Body of pancreas (tissue), 4 donors: ENCODE data around the gene MYO18B. TPM values are rescaled to one million over a fixed set of nuclear protein-coding genes. Genes with fewer than 3 reads are reported as not detected.

Source experiments
- ATAC-seq: fragments of 150-250 bp; one replicate; pipeline ENCODE4 v1.9.1; 2016
- DNase-seq, 4 donors: peaks; one replicate each; pipeline ENCODE4 v3.0.0-alpha.2; 2019
- H3K27ac ChIP-seq, 4 donors: fragments of 200-600 bp; sonication (generic); 1 replicate in 3 of 4; 2 replicates in 1 of 4; pipeline versions ENCODE4 v1.5.1 to v1.6.1; 2016 to 2019; ENCODE audit warnings: mild to moderate bottlenecking in 1 of 4, mixed read lengths in 1 of 4, moderate library complexity in 1 of 4
- H3K27me3 ChIP-seq, 2 donors: fragments of 200-600 bp; sonication (generic); one replicate each; pipeline ENCODE4 v1.6.0; 2016; ENCODE audit warnings: mild to moderate bottlenecking in 1 of 2
- H3K36me3 ChIP-seq, 2 donors: fragments of 200-600 bp; sonication (generic); replicated peaks in 1 of 2; 2 replicates each; pipeline ENCODE4 v1.5.1; 2016; ENCODE audit warnings: low read depth in 2 of 2; ENCODE audit not compliant: insufficient read depth in 1 of 2
- H3K4me1 ChIP-seq: fragments of 200-600 bp; sonication (generic); one replicate; pipeline ENCODE4 v1.6.0; 2016
- H3K4me3 ChIP-seq, 2 donors: fragments of 200-600 bp; sonication (generic); 1 replicate in 1 of 2; 2 replicates in 1 of 2; pipeline ENCODE4 v1.5.1; 2016 to 2019
- H3K9me3 ChIP-seq, 3 donors: fragments of 200-600 bp; sonication (generic); 1 replicate in 2 of 3; 2 replicates in 1 of 3; pipeline ENCODE4 v1.5.1; 2016
- POLR2A ChIP-seq, 3 donors: fragments of 450-650 bp; IDR thresholded peaks; one replicate each; pipeline ENCODE4 v1.6.1; 2016; ENCODE audit warnings: antibody characterized with exemption in 3 of 3, mild to moderate bottlenecking in 2 of 3
- WGBS, 2 donors: methylation state at CpG; one replicate each; pipeline ENCODE4 v1.1.5; 2017; 5-methylcytosine and 5-hydroxymethylcytosine counted together
- intact Hi-C: fragments of 100-400 bp; cut with DNase I; formaldehyde crosslinking; loops from one replicate; pipeline ENCODE4 v1.15.1; 2023
- total RNA-seq, 2 donors: library from RNA; depleted of rRNA; stranded (reverse); fragments of >200 nt; gene quantifications; one replicate each; pipeline ENCODE4 v1.1.0, GENCODE V29; 2016
- TF ChIP-seq, protein P1 (sequence below), 7 experiments: fragments of 450-650 bp in 4 of 7; fragments of 200-600 bp in 3 of 7; sonication (generic) in 3 of 7; IDR thresholded peaks; one replicate each; pipeline ENCODE4 v1.5.1; 2016 to 2019; ENCODE audit warnings: antibody characterized with exemption in 7 of 7

MYO18B gene
- total RNA-seq, 2 donors from 2014 or later, result 1.3 TPM; not detected in 1

- ATAC-seq, result no peak
- no peak for TF ChIP-seq POLR2A (IDR thresholded peaks at IDR 0.05)
- TF ChIP-seq, protein P1, sequence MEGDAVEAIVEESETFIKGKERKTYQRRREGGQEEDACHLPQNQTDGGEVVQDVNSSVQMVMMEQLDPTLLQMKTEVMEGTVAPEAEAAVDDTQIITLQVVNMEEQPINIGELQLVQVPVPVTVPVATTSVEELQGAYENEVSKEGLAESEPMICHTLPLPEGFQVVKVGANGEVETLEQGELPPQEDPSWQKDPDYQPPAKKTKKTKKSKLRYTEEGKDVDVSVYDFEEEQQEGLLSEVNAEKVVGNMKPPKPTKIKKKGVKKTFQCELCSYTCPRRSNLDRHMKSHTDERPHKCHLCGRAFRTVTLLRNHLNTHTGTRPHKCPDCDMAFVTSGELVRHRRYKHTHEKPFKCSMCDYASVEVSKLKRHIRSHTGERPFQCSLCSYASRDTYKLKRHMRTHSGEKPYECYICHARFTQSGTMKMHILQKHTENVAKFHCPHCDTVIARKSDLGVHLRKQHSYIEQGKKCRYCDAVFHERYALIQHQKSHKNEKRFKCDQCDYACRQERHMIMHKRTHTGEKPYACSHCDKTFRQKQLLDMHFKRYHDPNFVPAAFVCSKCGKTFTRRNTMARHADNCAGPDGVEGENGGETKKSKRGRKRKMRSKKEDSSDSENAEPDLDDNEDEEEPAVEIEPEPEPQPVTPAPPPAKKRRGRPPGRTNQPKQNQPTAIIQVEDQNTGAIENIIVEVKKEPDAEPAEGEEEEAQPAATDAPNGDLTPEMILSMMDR (IDR thresholded peaks at IDR 0.05), result no peak
- Histone ChIP-seq H3K4me3 (no peak overlapping the region), H3K4me1 (no peaks in the 10 kb centered on the region), H3K36me3 (no peaks in the 10 kb centered on the region), H3K27ac (no peak overlapping the region), H3K27me3 (no peaks in the 10 kb centered on the region), H3K9me3 (no peaks in the 10 kb centered on the region)
- DNase-seq, result no peak
- intact Hi-C loops, result no loop called here
- 76 to 78% methylated on average over 6 of the region's 6 CpGs for WGBS, 2 donors
Observed at GRCh38 chr22:25714739-25715138, 27.2 kb upstream of the MYO18B start.

DNA sequence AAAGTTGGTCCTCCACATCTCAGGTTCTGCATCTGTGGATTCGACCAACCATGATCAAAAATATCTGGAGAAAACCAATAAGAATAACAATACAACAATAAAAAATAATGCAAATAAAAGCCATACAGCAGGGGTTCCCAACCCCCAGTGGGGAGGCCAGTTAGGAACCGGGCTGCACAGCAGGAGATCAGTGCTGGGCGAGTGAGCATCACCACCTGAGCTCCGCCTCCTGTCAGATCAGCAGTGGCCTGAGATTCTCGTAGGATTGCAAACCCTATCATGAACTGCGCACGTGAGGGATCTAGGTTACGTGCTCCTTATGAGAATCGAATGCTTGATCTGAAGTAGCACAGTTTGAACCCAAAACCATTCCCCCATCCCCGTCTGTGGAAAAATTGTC is 25.4 kb upstream of the MYO18B start:
- Histone ChIP-seq H3K27me3 (no peaks in the 10 kb centered on the region), H3K9me3 (no peaks in the 10 kb centered on the region), H3K4me3 (no peak overlapping the region), H3K4me1 (no peaks in the 10 kb centered on the region), H3K36me3 (peaks cover 0 to 2% of the 10 kb centered on the region in 2 donors), H3K27ac (no peak overlapping the region)
- no peak for ATAC-seq
- intact Hi-C loops, result no loop called here
- no peak for DNase-seq
- WGBS, 2 donors, result 84 to 86% methylated on average over 10 of the region's 10 CpGs
- TF ChIP-seq, protein P1 (IDR thresholded peaks at IDR 0.05), result no peak

- 88 to 90% methylated on average over 10 of the region's 10 CpGs for WGBS, 2 donors
- no peak for ATAC-seq
- Histone ChIP-seq H3K4me1 (no peaks in the 10 kb centered on the region), H3K36me3 (peaks cover 0 to 3% of the 10 kb centered on the region in 2 donors), H3K4me3 (no peak overlapping the region), H3K9me3 (no peaks in the 10 kb centered on the region), H3K27ac (no peak overlapping the region), H3K27me3 (no peaks in the 10 kb centered on the region)
- no peak for TF ChIP-seq POLR2A (IDR thresholded peaks at IDR 0.05)
- TF ChIP-seq, protein P1 (IDR thresholded peaks at IDR 0.05), result no peak
- intact Hi-C loops, result no loop called here
- no peak for DNase-seq
Observed at GRCh38 chr22:25718135-25718840, 23.7 kb upstream of the MYO18B start.

DNA sequence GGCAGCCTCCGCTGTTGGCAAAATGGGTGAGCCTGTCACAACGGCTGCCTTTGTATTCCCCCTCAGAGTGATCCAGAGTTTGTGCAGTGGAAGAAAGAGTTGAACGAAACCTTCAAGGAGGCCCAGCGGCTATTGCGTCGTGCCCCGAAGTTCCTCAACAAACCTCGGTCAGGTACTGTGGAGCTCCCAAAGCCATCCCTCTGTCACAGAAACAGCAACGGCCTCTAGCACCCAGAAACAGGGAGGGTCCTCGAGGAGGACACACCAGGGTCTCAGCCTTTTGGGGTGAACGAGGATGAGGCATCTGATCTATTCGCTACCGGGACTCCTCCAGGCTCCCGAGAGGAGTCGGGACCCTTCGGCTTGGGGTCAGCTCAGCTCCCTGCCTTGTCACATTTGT is 19.8 kb upstream of the MYO18B start:
- Histone ChIP-seq H3K36me3 (peaks cover 0 to 3% of the 10 kb centered on the region in 2 donors), H3K27me3 (no peaks in the 10 kb centered on the region), H3K27ac (no peak overlapping the region), H3K9me3 (no peaks in the 10 kb centered on the region), H3K4me1 (no peaks in the 10 kb centered on the region), H3K4me3 (no peak overlapping the region)
- TF ChIP-seq POLR2A (IDR thresholded peaks at IDR 0.05), result no peak
- DNase-seq (no peak), ATAC-seq (no peak)
- intact Hi-C loops, result no loop called here
- 87 to 93% methylated on average over 15 of the region's 16 CpGs for WGBS, 2 donors

GRCh38 chr22:25722626-25723025 is 19.4 kb upstream of the MYO18B start:
- DNase-seq, result no peak
- 87 to 88% methylated on average over 3 of the region's 3 CpGs for WGBS, 2 donors
- no peak for ATAC-seq
- H3K9me3 ChIP-seq, result no peaks in the 10 kb centered on the region
- intact Hi-C loops, result no loop called here
- H3K36me3 ChIP-seq, result peaks cover 0 to 3% of the 10 kb centered on the region in 2 donors
- no peaks in the 10 kb centered on the region for H3K27me3 ChIP-seq
- no peaks in the 10 kb centered on the region for H3K4me1 ChIP-seq
- H3K27ac ChIP-seq, result no peak overlapping the region
- TF ChIP-seq, protein P1 (IDR thresholded peaks at IDR 0.05), result no peak
- TF ChIP-seq POLR2A (IDR thresholded peaks at IDR 0.05), result no peak
- no peak overlapping the region for H3K4me3 ChIP-seq
